ENCODE data around the gene APOBEC3F.
"Not testable (repeated sequence)": the region's sequence is repeated elsewhere in the genome, so short reads cannot be mapped to it uniquely, and the experiment has no call there.

GRCh38 chr22:39063904-39064303 is 23.2 kb downstream of the APOBEC3F start:
- TF ChIP-seq CTCF (IDR thresholded peaks at IDR 0.05 in 4 of 5, conservative IDR thresholded peaks at IDR 0.05 in 1 of 5); POLR2A (IDR thresholded peaks at IDR 0.05): not testable (repeated sequence)
